ENCODE measurements around the gene ZSWIM3.

The ZSWIM3 gene

DNA sequence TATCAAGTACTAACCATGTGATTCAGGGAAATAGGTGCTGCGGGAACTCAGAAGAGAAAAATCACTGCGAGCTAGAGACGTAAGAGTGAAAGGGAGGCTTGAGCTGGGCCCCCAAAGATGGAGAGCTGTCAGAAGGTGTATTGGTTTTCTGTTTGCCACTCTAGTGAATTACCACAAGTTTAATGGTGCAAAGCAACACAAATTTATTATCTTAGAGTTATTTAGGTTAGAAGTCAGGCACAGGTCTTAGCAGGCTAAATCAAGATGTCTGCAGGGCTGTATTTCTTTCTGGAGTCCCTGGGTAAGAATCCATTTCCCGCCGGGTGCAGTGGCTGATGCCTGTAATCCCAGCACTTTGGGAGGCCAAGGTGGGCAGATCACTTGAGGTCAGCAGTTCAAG lies 2.5 kb downstream of the ZSWIM3 start (continued):
- TF ChIP-seq, protein P1, sequence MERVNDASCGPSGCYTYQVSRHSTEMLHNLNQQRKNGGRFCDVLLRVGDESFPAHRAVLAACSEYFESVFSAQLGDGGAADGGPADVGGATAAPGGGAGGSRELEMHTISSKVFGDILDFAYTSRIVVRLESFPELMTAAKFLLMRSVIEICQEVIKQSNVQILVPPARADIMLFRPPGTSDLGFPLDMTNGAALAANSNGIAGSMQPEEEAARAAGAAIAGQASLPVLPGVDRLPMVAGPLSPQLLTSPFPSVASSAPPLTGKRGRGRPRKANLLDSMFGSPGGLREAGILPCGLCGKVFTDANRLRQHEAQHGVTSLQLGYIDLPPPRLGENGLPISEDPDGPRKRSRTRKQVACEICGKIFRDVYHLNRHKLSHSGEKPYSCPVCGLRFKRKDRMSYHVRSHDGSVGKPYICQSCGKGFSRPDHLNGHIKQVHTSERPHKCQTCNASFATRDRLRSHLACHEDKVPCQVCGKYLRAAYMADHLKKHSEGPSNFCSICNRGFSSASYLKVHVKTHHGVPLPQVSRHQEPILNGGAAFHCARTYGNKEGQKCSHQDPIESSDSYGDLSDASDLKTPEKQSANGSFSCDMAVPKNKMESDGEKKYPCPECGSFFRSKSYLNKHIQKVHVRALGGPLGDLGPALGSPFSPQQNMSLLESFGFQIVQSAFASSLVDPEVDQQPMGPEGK (CRISPR knock-in tag; IDR thresholded peaks at IDR 0.05; ENCODE audit: borderline replicate concordance), result no peak
- TF ChIP-seq ZFP30 (CRISPR knock-in tag; IDR thresholded peaks at IDR 0.05) (no peak), ZFP3 (CRISPR knock-in tag; IDR thresholded peaks at IDR 0.05) (no peak), OSR1 (CRISPR knock-in tag; IDR thresholded peaks at IDR 0.05) (no peak)

DNA sequence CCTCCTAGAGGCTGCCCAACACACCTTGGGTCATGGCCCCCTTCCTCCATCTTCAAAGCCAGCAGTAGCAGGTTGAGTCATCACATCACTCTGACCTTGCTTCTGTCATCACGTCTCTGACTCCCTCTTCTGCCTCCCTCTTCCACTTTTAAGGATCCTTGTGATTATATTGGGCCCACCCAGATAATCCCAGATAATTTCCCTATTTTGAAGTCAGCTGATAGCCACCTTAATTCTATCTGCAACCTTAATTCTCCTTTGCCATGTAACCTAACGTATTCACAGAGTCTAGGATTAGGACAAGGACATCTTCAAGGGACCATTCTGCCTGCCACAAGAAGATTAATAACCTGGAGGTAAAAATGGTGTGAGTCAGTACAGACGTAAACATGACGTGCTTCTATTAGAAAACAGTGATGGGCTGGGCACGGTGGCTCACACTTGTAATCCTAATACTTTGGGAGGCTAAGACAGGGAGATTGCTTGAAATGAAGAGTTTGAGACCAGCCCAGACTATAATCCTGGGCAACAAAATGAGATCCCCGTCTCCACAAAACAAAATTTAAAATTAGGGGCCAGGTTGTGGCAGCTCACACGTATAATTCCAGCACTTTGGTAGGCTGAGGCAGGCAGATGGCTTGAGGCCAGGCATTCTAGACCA lies 3.3 kb downstream of the ZSWIM3 start:
- ATAC-seq, result no peak
- TF ChIP-seq, protein P2, sequence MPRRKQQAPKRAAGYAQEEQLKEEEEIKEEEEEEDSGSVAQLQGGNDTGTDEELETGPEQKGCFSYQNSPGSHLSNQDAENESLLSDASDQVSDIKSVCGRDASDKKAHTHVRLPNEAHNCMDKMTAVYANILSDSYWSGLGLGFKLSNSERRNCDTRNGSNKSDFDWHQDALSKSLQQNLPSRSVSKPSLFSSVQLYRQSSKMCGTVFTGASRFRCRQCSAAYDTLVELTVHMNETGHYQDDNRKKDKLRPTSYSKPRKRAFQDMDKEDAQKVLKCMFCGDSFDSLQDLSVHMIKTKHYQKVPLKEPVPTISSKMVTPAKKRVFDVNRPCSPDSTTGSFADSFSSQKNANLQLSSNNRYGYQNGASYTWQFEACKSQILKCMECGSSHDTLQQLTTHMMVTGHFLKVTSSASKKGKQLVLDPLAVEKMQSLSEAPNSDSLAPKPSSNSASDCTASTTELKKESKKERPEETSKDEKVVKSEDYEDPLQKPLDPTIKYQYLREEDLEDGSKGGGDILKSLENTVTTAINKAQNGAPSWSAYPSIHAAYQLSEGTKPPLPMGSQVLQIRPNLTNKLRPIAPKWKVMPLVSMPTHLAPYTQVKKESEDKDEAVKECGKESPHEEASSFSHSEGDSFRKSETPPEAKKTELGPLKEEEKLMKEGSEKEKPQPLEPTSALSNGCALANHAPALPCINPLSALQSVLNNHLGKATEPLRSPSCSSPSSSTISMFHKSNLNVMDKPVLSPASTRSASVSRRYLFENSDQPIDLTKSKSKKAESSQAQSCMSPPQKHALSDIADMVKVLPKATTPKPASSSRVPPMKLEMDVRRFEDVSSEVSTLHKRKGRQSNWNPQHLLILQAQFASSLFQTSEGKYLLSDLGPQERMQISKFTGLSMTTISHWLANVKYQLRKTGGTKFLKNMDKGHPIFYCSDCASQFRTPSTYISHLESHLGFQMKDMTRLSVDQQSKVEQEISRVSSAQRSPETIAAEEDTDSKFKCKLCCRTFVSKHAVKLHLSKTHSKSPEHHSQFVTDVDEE (CRISPR knock-in tag; IDR thresholded peaks at IDR 0.05), result no peak
- TF ChIP-seq TCF4 (CRISPR knock-in tag; IDR thresholded peaks at IDR 0.05; ENCODE audit: borderline replicate concordance) (no peak), ESRRG (CRISPR knock-in tag; IDR thresholded peaks at IDR 0.05) (no peak), ZFP30 (CRISPR knock-in tag; IDR thresholded peaks at IDR 0.05) (no peak), CSDC2 (CRISPR knock-in tag; IDR thresholded peaks at IDR 0.05) (no peak), ZNF8 (CRISPR knock-in tag; IDR thresholded peaks at IDR 0.05) (no peak), ZNF565 (CRISPR knock-in tag; conservative IDR thresholded peaks at IDR 0.05; ENCODE audit: low read depth) (no peak), ZFP3 (CRISPR knock-in tag; IDR thresholded peaks at IDR 0.05) (no peak), TOX (CRISPR knock-in tag; IDR thresholded peaks at IDR 0.05; ENCODE audit: borderline replicate concordance) (no peak), GLIS3 (CRISPR knock-in tag; IDR thresholded peaks at IDR 0.05) (no peak), BACH2 (CRISPR knock-in tag; IDR thresholded peaks at IDR 0.05; ENCODE audit: borderline replicate concordance) (no peak), OSR1 (CRISPR knock-in tag; IDR thresholded peaks at IDR 0.05) (no peak), SNAI2 (CRISPR knock-in tag; IDR thresholded peaks at IDR 0.05) (no peak), ISL1 (CRISPR knock-in tag; IDR thresholded peaks at IDR 0.05) (no peak)
- TF ChIP-seq, protein P3, sequence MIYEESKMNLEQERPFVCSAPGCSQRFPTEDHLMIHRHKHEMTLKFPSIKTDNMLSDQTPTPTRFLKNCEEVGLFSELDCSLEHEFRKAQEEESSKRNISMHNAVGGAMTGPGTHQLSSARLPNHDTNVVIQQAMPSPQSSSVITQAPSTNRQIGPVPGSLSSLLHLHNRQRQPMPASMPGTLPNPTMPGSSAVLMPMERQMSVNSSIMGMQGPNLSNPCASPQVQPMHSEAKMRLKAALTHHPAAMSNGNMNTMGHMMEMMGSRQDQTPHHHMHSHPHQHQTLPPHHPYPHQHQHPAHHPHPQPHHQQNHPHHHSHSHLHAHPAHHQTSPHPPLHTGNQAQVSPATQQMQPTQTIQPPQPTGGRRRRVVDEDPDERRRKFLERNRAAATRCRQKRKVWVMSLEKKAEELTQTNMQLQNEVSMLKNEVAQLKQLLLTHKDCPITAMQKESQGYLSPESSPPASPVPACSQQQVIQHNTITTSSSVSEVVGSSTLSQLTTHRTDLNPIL (CRISPR knock-in tag; IDR thresholded peaks at IDR 0.05; ENCODE audit: low read depth), result no peak
- TF ChIP-seq, protein P4, sequence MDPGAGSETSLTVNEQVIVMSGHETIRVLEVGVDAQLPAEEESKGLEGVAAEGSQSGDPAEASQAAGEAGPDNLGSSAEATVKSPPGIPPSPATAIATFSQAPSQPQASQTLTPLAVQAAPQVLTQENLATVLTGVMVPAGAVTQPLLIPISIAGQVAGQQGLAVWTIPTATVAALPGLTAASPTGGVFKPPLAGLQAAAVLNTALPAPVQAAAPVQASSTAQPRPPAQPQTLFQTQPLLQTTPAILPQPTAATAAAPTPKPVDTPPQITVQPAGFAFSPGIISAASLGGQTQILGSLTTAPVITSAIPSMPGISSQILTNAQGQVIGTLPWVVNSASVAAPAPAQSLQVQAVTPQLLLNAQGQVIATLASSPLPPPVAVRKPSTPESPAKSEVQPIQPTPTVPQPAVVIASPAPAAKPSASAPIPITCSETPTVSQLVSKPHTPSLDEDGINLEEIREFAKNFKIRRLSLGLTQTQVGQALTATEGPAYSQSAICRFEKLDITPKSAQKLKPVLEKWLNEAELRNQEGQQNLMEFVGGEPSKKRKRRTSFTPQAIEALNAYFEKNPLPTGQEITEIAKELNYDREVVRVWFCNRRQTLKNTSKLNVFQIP (CRISPR knock-in tag; IDR thresholded peaks at IDR 0.05; ENCODE audit: borderline replicate concordance, low read depth), result no peak

DNA sequence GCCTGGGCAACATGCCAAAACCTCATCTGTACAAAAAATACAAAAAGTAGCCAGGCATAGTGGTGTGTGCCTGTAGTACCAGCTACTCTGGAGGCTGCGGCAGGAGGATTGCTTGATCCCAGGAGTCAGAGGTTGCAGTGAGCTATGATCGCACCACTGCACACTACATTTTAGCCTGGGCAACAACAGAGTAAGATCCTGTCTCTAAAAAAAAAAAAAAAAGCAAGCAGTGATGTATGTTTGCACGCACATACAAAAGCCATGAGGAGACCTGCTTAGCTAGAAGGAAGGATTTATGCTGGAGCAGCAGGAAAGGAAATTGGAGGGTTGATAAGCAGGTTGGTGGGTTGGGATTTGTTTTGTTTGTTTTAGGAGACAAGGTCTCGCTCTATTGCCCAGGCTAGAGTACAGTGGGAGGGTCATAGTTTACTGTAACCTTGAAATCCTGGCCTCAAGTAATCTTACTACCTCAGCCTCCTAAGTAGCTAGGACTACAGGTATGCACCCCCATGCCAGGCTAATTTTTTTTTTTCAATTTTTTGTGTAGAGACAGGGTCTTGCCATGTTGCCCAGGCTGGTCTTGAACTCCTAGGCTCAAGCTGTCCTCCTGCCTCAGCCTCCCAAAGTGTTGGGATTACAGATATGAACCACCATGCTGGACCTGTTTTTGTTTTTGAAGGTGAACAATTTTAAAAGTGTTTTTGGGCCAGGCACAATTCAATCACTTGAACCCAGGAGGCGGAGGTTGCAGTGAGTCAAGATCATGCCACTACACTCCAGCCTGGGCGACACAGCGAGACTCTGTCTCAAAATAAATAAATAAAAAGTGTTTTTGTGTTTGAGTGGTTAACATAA lies 4.0 kb downstream of the ZSWIM3 start:
- no peak for ATAC-seq
- TF ChIP-seq ESRRG (CRISPR knock-in tag; IDR thresholded peaks at IDR 0.05) (no peak), ZC3H10 (CRISPR knock-in tag; IDR thresholded peaks at IDR 0.05) (no peak), SNAI2 (CRISPR knock-in tag; IDR thresholded peaks at IDR 0.05) (no peak), ZFP3 (CRISPR knock-in tag; IDR thresholded peaks at IDR 0.05) (no peak), PPARA (CRISPR knock-in tag; IDR thresholded peaks at IDR 0.05; ENCODE audit: borderline replicate concordance) (no peak), GLIS3 (CRISPR knock-in tag; IDR thresholded peaks at IDR 0.05) (no peak), TOX (CRISPR knock-in tag; IDR thresholded peaks at IDR 0.05; ENCODE audit: borderline replicate concordance) (no peak), ISL1 (CRISPR knock-in tag; IDR thresholded peaks at IDR 0.05) (no peak), RARB (CRISPR knock-in tag; IDR thresholded peaks at IDR 0.05) (no peak)
- TF ChIP-seq, protein P1 (CRISPR knock-in tag; IDR thresholded peaks at IDR 0.05; ENCODE audit: borderline replicate concordance), result no peak
